Caco-2 (cell line): ENCODE measurements around the gene AGPAT3. TPM values are rescaled to one million over a fixed set of nuclear protein-coding genes. Genes with fewer than 3 reads are reported as not detected.

Experiments
- BruUV-seq: library from RNA; stranded (reverse); fragments of 400-500 nt; replicated peaks from 2 replicates; lab custom pipeline; 2021; lab: Mats Ljungman, UMichigan
- CTCF ChIA-PET: fragments of 300-600 bp; sonication (Branson Sonifier 250); formaldehyde crosslinking; loops from one replicate; lab custom pipeline; 2022; ENCODE audit warnings: antibody characterized with exemption; lab: Charles Lee
- POLR2A ChIA-PET: fragments of 300-600 bp; sonication (Branson Sonifier 250); formaldehyde crosslinking; loops from one replicate; lab custom pipeline; 2022; ENCODE audit warnings: antibody characterized with exemption; lab: Charles Lee
- DNase-seq, 2 experiments: peaks; one replicate each; pipeline versions ENCODE4 v3.0.0 to v3.0.0-alpha.2; 2020 to 2022
- H3K27me3 ChIP-seq: replicated peaks from 2 replicates; pipeline ENCODE4 v1.6.0; 2011; ENCODE audit warnings: low read length; ENCODE audit not compliant: control insufficient read depth, insufficient read depth
- H3K36me3 ChIP-seq: 2 replicates; pipeline ENCODE4 v1.5.1; 2011; ENCODE audit warnings: low read length; ENCODE audit not compliant: control insufficient read depth, insufficient read depth
- H3K4me1 ChIP-seq: fragments of 250-450 bp; sonication (Bioruptor Pico); 2 replicates; pipeline ENCODE4 v1.5.1; 2020; ENCODE audit warnings: mild to moderate bottlenecking
- H3K4me3 ChIP-seq: 2 replicates; pipeline ENCODE4 v1.5.1; 2011; ENCODE audit warnings: low read depth, mild to moderate bottlenecking, control low read depth, low read length
- H3K9me3 ChIP-seq: fragments of 250-450 bp; sonication (Bioruptor Pico); 2 replicates; pipeline ENCODE4 v1.5.1; 2020; ENCODE audit warnings: mild to moderate bottlenecking, moderate library complexity
- H3K27ac Mint-ChIP-seq: one replicate; pipeline ENCODE4 v1.8.0; 2022; ENCODE audit warnings: mixed read lengths; ENCODE audit not compliant: unreplicated experiment
- H3K27me3 Mint-ChIP-seq: one replicate; pipeline ENCODE4 v1.8.0; 2022; ENCODE audit warnings: mixed read lengths; ENCODE audit not compliant: insufficient read depth, unreplicated experiment
- H3K36me3 Mint-ChIP-seq: one replicate; pipeline ENCODE4 v1.8.0; 2022; ENCODE audit warnings: mild to moderate bottlenecking, mixed read lengths; ENCODE audit not compliant: insufficient read depth, unreplicated experiment
- H3K4me1 Mint-ChIP-seq: one replicate; pipeline ENCODE4 v1.8.0; 2022; ENCODE audit warnings: low read depth, mixed read lengths; ENCODE audit not compliant: unreplicated experiment
- H3K4me3 Mint-ChIP-seq: one replicate; pipeline ENCODE4 v1.8.0; 2022; ENCODE audit warnings: mild to moderate bottlenecking, moderate library complexity, mixed read lengths; ENCODE audit not compliant: unreplicated experiment
- H3K9me3 Mint-ChIP-seq: one replicate; pipeline ENCODE4 v1.8.0; 2022; ENCODE audit warnings: mixed read lengths; ENCODE audit not compliant: unreplicated experiment
- CTCF ChIP-seq, 2 experiments: fragments of 200-600 bp in 1 of 2; IDR thresholded peaks; 1 replicate in 1 of 2; 2 replicates in 1 of 2; pipeline versions ENCODE4 v1.5.1 to v1.8.0; 2011 to 2022; ENCODE audit warnings: antibody characterized with exemption in 1 of 2, control low read depth in 1 of 2, inconsistent platforms in 1 of 2, low read depth in 1 of 2, low read length in 1 of 2, mild to moderate bottlenecking in 1 of 2, moderate library complexity in 1 of 2; ENCODE audit not compliant: insufficient read depth in 1 of 2, severe bottlenecking in 1 of 2, unreplicated experiment in 1 of 2
- intact Hi-C: fragments of 100-400 bp; cut with micrococcal nuclease; formaldehyde crosslinking; loops from one replicate; pipeline ENCODE4 v1.10.0; 2022; ENCODE audit not compliant: unreplicated experiment
- total RNA-seq: library from RNA; stranded (reverse); gene quantifications from 2 replicates; pipeline ENCODE4 v1.2.3, GENCODE V29; 2022

The AGPAT3 gene
- total RNA-seq, 1 experiment from 2014 or later: 61.8 TPM

GRCh38 chr21:44013380-44014088 lies 148.5 kb downstream of the AGPAT3 start:
- Mint-ChIP-seq H3K27me3 (no peaks in the 10 kb centered on the region), H3K9me3 (no peaks in the 10 kb centered on the region), H3K4me3 (peak overlapping the region; percentile 91), H3K36me3 (peaks cover 8% of the 10 kb centered on the region), H3K27ac (peak overlapping the region; percentile 79), H3K4me1 (no peaks in the 10 kb centered on the region)
- H3K4me1 ChIP-seq: peaks cover 5% of the 10 kb centered on the region
- H3K9me3 ChIP-seq: no peaks in the 10 kb centered on the region
- POLR2A ChIA-PET: no interaction called here
- no peak for TF ChIP-seq CTCF (IDR thresholded peaks at IDR 0.05; ENCODE audit: insufficient read depth in 1 of 2, low read depth in 1 of 2, low read length in 1 of 2, severe bottlenecking in 1 of 2, unreplicated experiment in 1 of 2)
- intact Hi-C loops: no loop called here
- H3K27me3 ChIP-seq: no peaks in the 10 kb centered on the region
- peak overlapping the region; percentile 54 for H3K4me3 ChIP-seq
- no peak for DNase-seq
- CTCF ChIA-PET: interaction anchor here (0.6 kb wide), 1 partner anchor 92 kb away, joined by 4 read pairs; no protein-coding TSS in a partner anchor
- TSS peak; percentile 30 for BruUV-seq
- no peaks in the 10 kb centered on the region for H3K36me3 ChIP-seq

- POLR2A ChIA-PET: no interaction called here
- H3K4me1 Mint-ChIP-seq: peaks cover 10% of the 10 kb centered on the region
- peaks cover 4% of the 10 kb centered on the region; the same call in 1 of the 2 replicates for H3K4me1 ChIP-seq
Measured at GRCh38 chr21:44017601-44018000, 152.6 kb downstream of the AGPAT3 start.

GRCh38 chr21:44018127-44018526 lies 153.1 kb downstream of the AGPAT3 start:
- ChIA-PET POLR2A (no interaction called here), CTCF (no interaction called here)
- intact Hi-C loops: no loop called here
- TF ChIP-seq CTCF (IDR thresholded peaks at IDR 0.05; ENCODE audit: insufficient read depth in 1 of 2, low read depth in 1 of 2, low read length in 1 of 2, severe bottlenecking in 1 of 2, unreplicated experiment in 1 of 2): no peak
- Mint-ChIP-seq H3K36me3 (peaks cover 9% of the 10 kb centered on the region), H3K4me1 (peaks cover 10% of the 10 kb centered on the region), H3K9me3 (no peaks in the 10 kb centered on the region), H3K27ac (no peak overlapping the region), H3K4me3 (no peak overlapping the region), H3K27me3 (no peaks in the 10 kb centered on the region)
- H3K27me3 ChIP-seq: no peaks in the 10 kb centered on the region
- no TSS peak for BruUV-seq
- no peaks in the 10 kb centered on the region for H3K9me3 ChIP-seq
- peaks cover 4% of the 10 kb centered on the region; the same call in 1 of the 2 replicates for H3K4me1 ChIP-seq
- no peaks in the 10 kb centered on the region for H3K36me3 ChIP-seq
- H3K4me3 ChIP-seq: no peak overlapping the region
- no peak for DNase-seq

More at GRCh38 chr21:44017601-44018000, 152.6 kb downstream of the AGPAT3 start:
- Mint-ChIP-seq H3K4me3 (no peak overlapping the region), H3K27ac (no peak overlapping the region), H3K36me3 (peaks cover 13% of the 10 kb centered on the region), H3K9me3 (no peaks in the 10 kb centered on the region), H3K27me3 (no peaks in the 10 kb centered on the region)
- DNase-seq: no peak
- Histone ChIP-seq H3K36me3 (no peaks in the 10 kb centered on the region), H3K9me3 (no peaks in the 10 kb centered on the region), H3K4me3 (no peak overlapping the region), H3K27me3 (no peaks in the 10 kb centered on the region)
- BruUV-seq: no TSS peak
- no peak for TF ChIP-seq CTCF (IDR thresholded peaks at IDR 0.05; ENCODE audit: insufficient read depth in 1 of 2, low read depth in 1 of 2, low read length in 1 of 2, severe bottlenecking in 1 of 2, unreplicated experiment in 1 of 2)
- CTCF ChIA-PET: no interaction called here
- intact Hi-C loops: no loop called here
